KBM-7 (cell line): ENCODE data around the gene IRX4.

ENCODE experiments used
- DNase-seq: peaks from one replicate; pipeline ENCODE4 v3.0.0-alpha.2; 2015
- in situ Hi-C: fragments of 300-500 bp; cut with MboI; formaldehyde crosslinking; loops from 2 replicates; pipeline ENCODE4 v1.14.3; 2020; ENCODE audit warnings: low sequenced_read_pairs, low pct_unique_long_range_greater_than_20kb, mixed read lengths

The IRX4 gene

DNA sequence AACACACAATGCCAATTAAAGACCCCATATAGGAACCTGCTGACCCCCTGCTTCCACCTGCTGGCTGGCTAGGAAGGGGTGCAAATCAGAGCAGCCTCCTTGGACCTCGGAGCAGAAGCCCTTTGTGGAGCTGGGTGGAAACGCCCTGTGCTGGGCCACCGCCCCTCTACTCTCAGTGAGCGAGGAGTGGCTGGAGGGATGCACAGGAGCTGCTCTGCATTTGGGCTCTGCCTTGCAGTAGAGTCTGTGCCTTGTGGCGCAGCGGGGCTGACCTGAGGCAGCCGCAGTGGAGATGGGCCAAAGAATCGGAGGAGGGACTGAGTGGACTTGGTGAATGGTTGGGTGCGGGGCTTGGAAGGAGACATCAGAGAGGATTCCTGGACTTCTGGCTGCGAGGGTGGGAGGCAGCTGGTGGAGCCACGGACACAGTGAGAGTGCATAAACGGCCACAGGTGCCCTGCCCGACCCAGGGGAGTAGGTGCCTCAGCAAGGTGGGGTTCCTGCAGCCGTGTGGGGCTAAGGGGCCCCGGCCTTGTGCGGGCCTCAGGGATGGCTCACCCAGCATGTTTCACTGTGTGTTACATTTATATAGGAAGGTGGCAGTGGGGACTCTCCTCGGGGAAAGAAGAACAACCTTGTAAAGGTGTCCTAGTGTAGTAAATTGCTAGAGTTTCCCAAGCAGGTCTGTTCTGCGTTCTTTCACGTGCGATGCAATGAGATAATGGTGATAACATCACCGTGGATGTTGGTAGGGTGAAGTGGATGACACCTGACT, 14.1 kb upstream of the IRX4 start:
- in situ Hi-C loops, result no loop called here
- DNase-seq, result no peak

DNA sequence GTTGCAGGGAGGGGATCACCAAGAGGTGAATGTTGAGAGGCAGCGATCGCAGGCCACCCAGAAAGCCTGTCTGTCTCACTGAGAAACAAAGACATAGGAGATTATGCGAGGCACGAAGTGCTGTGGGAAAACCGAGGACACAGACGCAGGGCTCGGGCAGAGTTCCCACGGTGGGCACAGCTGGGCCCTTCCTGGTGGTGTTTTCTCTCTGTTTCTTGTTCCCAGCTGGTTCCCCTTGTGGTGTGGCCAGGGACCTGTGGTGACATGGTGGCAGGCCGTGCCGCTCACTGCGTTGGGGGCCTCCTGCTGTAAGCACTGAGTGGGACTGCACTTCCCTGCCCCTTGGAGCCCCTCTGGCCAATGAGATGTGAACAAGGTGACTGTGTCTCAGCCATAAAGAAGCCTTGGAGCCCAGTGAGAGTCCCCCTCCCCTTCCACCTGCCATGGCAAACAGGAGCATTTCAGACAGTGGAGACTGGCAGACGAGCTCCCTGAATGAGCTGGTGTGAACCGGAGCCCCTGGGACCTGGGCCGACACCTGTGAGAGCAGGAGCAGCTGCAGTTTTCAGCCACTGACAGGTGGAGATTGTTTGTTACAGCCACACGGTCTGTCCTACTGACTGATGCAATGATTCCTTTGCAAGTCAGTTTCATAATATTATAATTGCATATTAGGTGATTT, 13.2 kb upstream of the IRX4 start:
- in situ Hi-C loops, result no loop called here
- no peak for DNase-seq

DNA sequence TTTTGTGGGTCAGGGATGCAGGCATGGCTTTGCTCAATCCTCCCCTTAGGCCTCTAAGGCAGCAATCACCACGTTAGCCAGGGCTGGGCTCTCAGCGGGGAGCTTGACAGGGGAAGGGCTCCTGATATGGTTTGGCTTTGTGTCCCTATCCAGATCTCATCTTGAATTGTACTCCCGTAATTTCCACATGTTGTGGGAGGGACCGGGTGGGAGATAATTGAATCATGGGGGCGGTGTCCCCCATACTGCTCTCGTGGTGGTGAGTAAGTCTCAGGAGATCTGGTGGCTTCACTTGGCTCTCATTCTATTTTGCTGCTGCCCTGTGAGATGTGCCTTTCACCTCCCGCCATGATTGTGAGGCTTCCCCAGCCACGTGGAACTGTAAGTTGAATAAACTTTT, 11.5 kb upstream of the IRX4 start:
- in situ Hi-C loops, result no loop called here
- no peak for DNase-seq

DNA sequence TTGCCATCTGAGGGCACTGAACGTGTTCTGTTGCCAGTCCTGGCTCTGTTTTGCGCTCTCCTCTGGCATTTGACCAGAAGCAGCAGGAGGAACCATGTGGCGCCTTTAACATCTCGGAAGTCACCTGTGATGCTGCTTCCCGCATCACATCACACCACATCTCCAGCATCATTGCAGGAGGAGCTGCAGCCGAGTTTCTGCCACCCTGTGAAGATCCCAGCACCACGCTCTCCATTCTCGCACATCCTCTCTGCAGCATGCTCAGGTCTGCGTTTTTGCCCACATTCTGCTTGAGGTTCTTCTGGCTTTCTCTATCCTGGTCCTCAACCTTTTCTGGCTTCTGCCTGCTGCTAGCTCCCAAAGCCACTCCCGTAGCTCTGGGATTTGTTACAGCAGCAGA, 11.0 kb upstream of the IRX4 start:
- in situ Hi-C loops, result no loop called here

DNA sequence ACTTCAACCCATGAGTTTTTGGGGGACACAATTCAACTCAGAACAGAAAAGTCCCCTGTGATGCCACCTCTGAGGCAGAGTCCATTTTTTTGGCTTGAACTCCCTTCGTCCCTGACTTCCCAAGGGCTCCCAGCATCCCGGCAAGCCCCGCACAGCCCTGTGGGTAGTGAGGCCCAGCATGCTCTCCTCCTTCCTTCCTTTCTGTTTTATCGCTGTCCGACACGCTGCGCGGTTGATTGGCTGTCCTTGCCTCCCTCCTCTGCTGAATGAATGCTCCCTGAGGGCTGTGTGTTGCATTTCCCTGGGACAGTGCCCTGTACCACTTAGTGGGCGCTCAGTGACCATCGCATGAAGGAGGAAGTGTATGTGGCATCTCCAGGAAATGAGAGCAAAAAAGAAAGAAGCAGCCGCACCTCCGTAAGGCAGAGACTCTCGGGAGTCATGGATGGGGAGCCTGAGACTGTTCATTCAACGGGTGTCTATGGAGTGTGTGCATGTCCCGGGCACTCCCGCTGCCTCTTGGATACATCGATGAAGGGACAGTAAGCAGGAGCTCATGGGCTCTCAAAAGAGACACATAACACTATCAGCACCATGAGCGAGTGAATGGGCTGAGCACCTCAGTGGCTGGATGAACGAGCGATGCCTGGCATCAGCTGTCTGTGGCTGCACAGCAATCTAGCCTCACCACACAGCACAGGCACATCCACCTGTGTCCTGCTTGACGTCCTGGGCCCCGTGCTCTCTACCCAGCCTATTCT, 10.1 kb upstream of the IRX4 start:
- no peak for DNase-seq
- in situ Hi-C loops, result no loop called here

More for the DNA sequence above, 11.0 kb upstream of the IRX4 start:
- no peak for DNase-seq

DNA sequence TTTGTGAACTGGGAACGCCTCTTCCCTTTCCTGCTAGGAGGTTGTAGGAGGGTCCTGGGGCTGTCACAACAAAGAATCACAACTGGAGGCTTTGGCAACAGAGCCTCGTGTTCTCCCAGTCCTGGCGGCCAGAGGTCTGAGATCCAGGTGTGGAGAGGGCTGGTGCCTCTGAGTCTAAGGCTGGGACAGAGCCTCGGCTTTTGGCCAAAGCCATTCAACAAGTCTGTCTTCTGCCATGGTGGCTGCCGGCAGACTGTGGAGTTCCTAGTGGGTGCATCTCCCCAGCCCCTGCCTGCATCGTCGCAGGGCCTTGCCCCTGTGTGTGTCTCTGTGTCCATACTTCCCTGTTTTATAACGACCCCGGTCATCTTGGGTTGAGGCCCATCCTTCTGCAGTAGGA, 9.5 kb upstream of the IRX4 start:
- in situ Hi-C loops, result no loop called here

DNA sequence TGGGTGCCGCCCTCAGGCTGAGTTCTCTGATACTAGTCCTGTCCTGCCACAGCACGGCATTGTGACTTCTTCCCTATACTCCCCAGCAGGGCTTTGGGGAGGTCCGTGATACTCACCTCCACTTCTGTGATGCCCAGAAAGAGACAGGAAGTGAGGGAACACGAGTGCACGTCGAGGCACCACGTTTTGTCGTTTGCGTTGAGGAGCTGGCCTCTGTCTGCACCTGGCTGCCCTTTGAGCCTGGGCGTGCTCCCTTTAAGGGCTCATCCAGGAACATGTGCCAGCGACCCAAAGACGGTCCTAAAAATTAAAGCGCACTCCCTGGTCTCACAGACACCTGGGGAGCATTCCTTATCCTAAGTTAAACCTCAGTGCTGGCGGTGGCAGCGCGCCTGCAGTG, 8.7 kb upstream of the IRX4 start:
- no peak for DNase-seq
- in situ Hi-C loops, result no loop called here

More for the DNA sequence above, 9.5 kb upstream of the IRX4 start:
- DNase-seq, result no peak

DNA sequence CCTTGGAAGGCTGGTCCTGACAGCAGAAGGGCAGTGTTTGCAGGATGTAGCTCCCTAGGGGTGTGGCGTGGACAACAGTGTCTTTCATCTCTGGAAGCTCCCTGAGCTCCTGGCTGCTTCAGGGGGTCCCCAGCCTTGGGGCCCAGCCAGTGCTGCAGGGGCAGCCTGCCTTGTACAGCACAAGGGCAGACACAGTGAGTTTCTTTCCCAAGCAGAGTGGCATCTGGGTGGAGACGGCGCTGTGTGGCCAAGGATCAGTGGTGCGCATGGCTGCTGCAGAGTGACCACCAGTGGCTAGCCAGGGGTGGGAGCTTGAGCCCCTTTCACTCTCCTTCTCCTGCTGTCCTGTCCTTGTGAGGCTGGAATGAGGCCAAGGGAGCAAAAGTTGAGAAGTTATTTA, 7.6 kb upstream of the IRX4 start:
- no peak for DNase-seq
- in situ Hi-C loops, result no loop called here

DNA sequence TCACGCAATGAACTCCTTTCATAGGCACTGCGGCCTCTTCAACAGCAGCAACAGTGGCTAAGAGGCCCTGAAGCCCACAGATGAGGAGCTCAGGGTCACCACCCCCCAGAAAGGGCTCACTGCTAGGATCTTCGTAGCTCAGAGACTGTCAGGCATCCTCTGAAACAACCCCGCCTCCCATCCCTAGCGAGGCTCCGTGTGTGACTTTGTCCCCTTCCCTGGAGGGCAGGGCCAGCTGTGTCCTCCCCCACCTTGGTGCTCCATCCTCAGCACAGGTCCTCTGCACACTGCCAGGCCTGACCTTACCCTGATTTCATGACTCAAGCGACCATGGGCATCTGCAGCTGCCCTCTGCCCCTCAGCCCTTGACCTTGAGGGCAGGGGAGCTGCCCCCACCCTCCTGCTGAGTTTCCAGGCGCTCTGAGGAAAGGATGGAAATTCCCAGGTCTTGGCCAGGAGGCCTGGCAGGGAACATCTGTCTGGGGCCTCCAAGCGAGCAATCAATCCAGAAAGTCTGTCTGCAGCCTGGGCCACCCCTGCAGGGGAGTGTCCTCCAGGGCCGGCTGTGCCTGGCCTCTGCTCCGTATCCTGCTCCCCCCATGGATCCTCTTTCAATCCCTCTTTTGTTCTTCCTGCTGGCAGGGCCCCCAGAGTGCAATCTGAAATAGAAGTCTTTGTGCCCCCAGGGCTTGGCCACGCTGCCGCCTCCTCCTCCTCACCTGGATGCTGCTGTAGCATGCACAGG, 6.8 kb upstream of the IRX4 start:
- DNase-seq, result no peak
- in situ Hi-C loops, result no loop called here

DNA sequence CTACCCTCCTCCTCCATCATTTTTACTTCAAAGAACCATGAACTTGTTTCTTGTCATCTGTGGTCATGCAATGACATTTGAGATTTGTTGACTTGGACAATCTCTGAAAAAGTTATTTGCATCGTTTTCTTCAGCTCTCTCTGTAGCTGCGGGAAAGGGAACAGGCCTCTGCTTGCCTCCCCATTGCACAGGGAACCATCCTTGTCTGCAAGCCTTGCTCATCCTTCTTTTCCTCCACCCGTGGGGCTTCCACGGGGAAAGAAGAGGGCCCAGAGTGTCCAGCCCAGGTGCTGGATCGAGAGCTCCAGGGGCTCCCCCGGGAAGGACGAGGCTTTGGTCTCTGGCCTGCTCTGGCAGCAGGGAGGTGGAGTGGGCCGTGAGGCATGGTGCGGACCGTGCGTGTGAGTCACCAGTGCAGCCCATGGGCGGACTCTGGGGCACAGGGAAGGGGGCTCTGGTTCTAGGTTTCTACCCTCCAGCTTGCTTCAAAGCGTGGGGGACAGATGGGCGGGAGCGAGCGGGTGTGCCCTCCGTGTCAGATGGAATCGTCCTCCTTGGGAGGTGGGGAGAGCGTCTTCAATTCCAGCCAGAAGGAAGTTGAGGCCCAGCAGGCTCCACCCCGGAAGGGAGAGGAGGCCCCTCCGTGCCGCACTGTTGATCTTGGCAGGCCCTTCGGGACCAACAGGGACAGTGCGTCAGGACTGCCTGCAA, 6.0 kb upstream of the IRX4 start:
- DNase-seq, result no peak
- in situ Hi-C loops, result no loop called here

DNA sequence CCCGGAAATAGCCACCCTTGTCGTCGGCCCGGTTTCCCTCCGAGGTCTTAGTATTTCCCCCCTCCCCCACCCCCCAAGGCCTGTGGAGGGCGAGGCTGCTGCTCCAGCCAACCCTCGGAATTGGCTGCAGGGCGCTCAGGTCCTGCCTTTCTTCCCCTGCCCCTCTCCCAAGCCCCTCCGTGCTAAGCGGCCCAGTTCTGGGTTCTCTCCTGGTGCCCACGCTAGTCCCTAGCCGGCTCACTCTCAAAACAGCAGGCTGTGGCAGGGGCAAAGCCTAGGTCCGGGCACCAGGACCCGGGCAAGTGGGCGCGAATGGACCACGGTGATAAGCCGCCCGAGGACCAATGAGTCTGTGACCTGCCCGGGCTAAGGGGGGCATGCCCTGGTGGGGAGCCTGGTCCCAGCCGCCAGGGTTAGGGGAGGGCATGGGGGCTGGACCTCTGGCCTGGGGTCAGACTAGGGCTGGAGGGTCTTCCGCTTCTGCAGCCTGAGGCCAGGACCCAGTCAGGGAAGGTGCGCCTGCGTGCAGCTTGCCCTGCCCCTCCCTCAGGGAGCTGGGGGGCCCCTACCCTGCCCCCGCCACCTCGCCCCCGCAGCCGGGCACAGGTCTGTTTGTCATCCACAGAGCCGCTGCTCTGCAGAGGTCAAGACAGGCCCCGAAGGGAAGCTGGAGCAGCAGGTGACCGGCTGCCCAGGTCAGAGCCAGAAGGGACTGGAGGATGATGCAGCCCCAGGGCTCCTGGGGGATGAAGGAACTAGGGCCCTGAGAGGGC, 5.0 kb upstream of the IRX4 start:
- in situ Hi-C loops, result no loop called here
- DNase-seq, result no peak

DNA sequence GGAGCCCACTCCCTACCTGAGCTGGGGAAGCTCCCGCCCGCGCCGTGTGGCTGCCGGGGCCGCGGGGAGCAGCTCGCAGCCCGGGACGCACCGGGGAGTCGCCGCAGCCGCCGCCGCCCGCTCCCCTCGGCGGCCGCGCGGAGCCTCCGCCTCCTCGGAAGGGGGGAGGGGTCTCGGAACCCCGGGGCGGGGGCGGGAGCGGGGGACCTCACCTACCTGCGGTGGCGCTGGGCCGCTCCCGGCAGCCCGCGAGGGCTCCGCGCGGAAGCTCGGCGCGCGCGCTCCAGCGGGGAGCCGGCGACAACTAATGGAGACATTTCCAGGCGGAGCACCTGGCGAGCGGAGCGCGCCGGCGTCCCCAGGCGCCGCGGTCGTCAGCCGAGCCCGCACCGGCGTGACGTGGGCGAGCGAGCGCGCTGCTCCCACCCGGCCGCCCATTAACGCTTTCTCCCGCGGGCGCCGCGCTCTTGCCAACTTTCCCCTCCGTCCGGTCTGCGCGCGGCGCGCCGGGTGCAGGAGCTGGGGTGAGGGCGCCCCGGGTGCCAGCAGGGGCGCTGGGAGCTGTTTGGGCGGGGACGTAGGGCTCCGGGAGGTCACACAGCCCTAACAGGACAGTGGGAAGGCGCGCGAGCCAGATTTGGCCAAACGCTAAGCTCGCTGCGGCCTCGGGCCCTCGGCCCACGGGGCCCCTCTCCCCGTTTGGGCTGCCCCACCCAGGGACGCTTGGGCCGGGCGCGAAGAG, 4.3 kb upstream of the IRX4 start:
- in situ Hi-C loops, result no loop called here
- DNase-seq, result no peak

DNA sequence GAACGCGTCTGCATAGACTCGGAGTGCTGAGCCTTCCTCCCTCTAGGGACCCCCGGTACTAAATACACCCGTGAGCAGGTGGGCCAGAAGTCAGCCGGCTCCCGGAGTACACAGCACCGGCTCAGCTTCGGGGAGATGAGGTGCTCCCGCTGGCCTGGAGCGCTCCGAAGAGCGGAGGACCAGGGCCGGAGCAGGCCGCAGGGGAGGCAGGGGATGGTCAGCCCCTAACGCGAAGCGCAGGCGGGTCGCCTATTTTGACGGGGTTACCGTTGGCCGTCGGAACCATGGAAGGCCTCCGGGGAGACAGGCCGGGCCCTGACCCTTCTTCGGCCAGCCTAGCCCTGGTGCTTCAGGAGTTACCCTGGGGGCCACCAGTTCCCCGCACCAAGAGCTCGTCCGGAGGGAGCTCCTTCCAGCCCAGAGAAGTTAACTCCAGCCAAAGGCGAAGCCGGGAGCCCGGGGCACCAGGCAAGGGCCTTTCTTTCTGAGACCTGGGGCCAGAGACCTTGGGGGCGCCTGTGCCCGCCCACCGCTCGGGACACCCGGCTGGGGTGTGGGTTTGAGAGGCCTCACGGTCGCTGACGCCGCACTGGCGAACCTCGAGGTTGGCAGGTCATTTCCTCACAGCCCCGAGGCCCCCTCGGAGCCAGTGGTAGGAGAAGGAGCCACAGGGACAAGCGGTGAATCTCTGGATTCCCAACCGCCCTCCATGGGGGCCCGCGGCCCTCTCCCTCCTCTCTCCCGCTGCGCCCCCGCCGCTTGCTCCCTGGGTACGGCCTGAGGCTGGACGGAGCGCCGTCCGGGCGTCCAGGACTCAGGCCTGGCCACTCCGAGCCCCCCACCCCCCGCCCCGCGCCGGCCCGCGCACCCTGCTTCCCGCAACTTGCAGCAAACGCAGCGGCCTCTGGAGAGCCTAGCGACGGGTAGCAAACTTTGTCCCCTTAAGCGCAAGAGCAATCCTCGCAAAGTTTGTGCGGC, 3.4 kb upstream of the IRX4 start:
- DNase-seq, result no peak
- in situ Hi-C loops, result no loop called here

DNA sequence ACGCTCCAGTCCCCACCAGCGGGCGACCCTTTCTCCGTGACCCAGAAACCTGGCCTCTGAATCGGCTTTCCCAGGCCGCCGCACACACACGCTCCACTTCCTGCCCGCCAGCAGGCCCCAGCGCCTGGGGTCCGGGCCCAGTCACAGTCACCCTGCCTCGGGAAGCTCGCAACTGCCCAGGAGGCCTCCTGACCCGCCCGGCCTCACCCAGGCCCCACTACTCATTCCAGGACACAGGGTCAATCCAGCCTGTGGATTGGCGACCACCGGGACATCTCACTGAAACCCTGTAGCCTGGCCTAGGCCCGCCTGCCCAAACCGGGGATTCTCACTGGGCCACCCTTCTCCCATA, 2.7 kb upstream of the IRX4 start:
- in situ Hi-C loops, result no loop called here
- no peak for DNase-seq

DNA sequence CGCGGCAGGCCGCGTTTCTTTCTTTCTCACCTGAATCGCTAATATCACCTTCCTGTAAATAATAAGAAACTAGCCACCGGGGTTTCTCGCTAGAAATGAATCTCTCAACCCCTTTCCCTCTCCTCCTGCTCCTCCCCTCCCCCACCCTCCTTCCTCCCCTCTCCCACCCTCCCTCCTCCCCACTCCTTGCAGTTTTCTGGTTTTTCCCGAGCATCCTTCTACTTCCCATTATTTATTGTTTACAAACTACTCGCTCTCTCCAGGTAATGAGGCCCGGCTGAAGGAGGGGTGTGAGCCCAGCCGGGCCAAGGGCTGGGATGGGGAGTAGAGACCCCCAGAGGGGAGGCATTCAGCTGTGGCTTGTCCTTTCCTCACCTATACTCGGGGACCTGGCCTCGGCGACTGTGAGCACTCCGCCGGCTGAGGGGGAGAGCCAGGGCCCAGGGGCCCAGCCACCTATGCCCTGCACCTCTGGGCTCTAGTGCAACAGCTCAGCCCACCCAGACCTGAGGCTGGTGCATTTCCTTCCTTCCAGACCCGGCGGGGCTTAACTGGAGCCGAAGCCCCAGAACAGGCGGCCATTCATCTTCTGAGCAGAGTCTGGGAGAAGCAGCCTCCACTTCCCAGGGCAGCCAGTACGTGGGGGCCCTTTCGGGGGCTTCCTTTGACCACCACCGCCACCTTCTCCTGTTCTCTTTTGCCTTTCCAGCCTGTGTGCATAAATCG, 2.1 kb upstream of the IRX4 start:
- DNase-seq, result no peak
- in situ Hi-C loops, result no loop called here
